GM21390 (cell line): ENCODE measurements around the gene PRAMEF5.
"Not testable (repeated sequence)": the region's sequence is repeated elsewhere in the genome, so short reads cannot be mapped to it uniquely, and the experiment has no call there.

Experiments
- ATAC-seq: cut with Tn5 transposase; IDR thresholded peaks from one replicate; pipeline ENCODE4 v1.9.1; 2021; ENCODE audit not compliant: unreplicated experiment

The PRAMEF5 gene

GRCh38 chr1:13253898-13254297 lies at the start of gene PRAMEF5:
Gene PRAMEF5 (plus strand): TSS chr1:13254198. CDS start chr1:13259269, 5,071 bp downstream.
- not testable (repeated sequence) for ATAC-seq

DNA sequence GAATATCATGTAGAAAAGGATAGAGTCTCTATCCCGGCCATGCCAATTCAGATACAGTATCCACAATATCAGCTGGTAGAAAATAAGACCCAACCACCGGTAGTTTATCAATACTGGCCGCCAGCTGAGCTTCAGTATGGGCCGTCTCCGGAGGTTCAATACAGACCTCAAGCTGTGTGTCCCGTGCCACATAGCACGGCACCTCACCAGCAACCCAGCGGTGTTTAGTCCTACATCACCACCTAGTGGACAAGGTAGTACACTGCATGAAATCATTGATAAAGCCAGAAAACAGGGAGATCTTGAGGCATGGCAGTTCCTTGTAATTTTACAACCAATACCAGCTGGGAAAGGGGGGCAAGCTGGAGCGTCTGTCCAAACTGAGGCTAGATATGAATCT lies 45.3 kb upstream of the PRAMEF5 start:
- not testable (repeated sequence) for ATAC-seq

DNA sequence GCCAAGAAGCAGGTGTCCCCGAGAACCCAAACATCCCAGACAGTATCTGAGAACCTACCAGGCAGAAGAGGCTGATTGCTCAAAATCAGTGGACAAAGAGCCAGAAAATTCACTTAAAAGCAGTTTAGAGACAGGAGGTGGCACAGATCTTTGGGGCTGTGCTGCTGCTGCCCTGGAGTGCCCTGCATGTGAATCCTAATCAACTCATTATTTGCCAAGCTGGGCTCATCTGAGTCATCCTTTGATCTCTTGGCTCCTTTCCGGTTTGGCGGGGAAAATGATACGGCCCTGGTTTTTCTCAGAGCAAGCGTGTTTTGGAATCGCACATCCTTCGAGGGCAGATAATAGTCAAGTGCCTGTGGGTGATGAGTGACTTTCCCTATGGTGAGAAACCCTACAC lies 37.4 kb upstream of the PRAMEF5 start:
- not testable (repeated sequence) for ATAC-seq

DNA sequence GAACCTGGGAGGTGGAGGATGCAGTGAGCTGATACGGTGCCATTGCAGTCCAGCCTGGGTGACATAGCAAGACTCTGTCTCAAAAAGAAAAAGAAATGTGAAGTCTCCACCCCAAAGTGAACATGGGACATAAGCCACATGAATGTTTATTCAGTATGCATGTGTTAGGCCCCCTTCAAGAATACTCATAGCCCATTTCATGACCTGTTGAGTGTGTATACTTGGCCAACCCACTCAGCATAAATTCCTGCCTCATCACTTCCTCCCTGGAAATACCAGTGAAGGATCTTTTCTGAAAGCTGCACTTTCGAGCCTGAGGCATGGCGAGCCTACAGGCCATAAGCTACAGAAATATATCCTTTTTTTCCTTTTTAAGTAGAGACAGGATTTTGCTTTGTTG lies 34.8 kb upstream of the PRAMEF5 start:
- ATAC-seq: not testable (repeated sequence)

DNA sequence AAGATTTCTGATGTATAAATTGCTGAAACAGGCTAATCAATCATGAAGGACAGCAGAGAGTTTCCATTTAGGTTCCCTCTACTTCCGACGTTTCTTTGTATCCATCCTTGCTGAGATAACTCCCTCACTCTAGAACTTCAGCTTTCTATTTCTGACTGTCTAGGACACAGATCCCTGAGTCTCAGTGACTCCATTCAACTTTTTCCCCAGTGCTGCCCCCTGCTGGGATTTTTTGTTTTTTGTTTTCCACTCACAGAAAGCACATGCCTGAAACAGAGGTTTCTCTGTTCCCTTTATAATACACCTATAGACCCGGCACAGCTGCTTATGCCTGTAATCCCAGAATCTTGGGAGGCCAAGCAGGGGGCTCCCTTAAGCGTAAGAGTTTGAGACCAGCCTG lies 31.2 kb upstream of the PRAMEF5 start:
- not testable (repeated sequence) for ATAC-seq

DNA sequence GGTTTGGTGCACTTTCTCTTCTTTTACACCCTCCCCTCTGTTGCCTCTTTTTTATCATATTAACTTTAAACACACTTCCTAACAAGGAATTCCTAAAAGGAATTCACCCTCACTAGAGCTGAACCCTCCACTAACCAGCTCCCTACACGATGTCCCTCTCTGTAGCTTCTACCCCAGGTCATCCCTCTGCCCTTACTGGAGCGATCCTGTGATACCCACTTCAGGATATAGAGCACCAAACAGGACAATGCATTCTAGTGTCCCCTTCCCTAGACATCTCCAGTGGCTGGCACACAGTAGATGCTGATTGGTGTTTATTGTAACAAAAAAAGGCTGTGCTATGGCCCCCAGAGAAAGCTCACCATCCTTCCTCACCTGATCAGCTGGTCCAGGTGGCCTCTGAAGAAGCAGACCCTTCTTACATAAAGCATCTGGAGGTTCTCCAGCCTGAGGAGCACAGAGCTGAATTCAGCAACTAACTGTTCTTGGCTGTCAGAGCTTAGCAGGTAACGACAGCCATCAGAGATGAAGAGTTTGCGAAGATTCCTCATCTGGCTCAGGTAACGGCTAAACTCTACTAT lies 29.4 kb upstream of the PRAMEF5 start:
- no peak for ATAC-seq

- not testable (repeated sequence) for ATAC-seq
Measured at GRCh38 chr1:13225675-13226204, 28.3 kb upstream of the PRAMEF5 start, which contains the start of gene PRAMEF18. Gene PRAMEF18 (minus strand): TSS chr1:13226154. CDS start chr1:13226106, 48 bp downstream.

- ATAC-seq: not testable (repeated sequence)
Measured at GRCh38 chr1:13227271-13228055, 26.5 kb upstream of the PRAMEF5 start.

GRCh38 chr1:13228343-13228781 lies 25.6 kb upstream of the PRAMEF5 start:
- ATAC-seq: no peak

DNA sequence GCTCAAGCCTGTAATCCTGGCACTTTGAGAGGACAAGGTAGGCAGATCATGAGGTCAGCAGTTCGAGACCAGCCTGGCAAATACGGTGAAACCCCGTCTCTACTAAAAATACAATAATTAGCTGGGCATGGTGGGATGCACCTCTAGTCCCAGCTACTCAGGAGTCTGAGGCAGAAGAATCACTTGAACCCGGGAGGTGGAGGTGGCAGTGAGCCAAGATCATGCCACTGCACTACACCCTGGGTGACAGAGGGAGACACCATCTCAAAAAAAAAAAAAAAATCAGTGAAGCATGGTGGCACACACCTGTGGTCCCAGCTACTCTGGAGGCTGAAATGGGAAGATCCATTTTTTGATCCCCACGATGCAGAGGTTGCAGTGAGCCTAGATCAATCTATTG lies 23.9 kb upstream of the PRAMEF5 start:
- not testable (repeated sequence) for ATAC-seq

- not testable (repeated sequence) for ATAC-seq
Measured at GRCh38 chr1:13230601-13231000, 23.4 kb upstream of the PRAMEF5 start.

DNA sequence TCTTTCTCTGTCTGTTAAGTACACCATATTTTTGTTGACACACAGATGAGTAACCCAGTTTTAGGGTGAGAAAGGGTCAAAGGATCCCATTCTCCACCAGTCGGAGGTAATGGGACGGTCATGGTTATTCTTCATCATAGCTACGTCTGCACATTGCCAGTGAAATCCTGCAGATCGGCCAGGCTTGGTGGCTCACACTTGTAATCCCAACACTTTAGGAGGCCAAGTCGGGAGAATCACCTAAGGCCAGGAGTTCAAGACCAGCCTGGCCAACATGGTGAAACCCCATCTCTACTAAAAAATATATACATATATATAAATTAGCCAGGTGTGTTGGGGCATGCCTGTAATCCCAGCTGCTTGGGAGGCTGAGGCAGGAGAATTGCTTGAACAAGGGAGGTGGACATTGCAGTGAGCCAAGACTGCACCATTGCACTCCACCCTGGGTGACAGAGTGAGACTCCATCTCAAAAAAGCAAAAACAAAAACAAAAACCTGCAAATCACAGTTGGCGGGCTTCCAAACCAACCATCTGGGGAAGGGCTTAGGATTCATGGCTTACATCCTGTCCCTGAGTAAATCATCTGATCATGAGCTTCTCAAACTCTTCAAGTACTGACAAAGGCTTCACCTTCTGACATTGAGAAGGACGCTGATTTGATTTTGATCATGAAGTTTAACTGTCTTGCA lies 22.8 kb upstream of the PRAMEF5 start:
- ATAC-seq: not testable (repeated sequence)

GRCh38 chr1:13232056-13232455 lies 21.9 kb upstream of the PRAMEF5 start:
- ATAC-seq: not testable (repeated sequence)

DNA sequence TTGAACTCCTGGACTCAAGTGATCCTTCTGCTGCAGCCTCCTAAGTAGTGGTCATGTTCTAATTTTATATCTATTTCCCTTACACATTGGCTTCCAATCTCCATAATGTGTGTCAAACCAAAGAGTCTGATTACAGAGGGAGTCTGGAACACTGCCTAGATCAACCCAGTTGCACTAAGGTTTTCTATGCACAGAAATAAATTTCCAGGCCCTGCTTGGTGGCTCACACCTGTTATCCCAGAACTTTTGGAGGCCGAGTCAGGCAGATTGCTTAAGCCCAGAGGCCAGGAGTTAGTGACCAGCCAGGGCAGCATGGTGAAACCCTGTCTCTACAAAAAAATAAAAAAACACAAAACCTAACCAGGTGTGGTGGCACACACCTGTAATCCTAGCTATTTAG lies 19.9 kb upstream of the PRAMEF5 start:
- ATAC-seq: not testable (repeated sequence)

- not testable (repeated sequence) for ATAC-seq
Measured at GRCh38 chr1:13237572-13237971, 16.4 kb upstream of the PRAMEF5 start.

DNA sequence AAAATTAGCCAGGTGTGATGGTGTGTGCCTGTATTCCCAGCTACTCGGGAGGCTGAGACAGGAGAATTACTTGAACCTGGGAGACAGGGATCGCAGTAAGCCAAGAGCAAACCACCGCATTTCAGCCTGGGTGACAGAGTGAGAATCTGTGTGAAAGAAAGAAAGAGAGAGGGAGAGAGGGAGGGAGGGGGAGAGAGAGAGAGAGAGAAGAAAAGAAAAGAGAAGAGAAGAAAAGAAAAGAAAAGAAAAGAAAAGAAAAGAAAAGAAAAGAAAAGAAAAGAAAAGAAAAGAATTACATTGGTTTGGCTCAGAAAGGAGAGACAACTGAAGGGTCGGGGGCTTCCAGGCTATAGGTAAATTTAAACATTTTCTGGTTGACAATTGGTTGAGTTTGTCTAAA lies 14.4 kb upstream of the PRAMEF5 start:
- ATAC-seq: not testable (repeated sequence)

GRCh38 chr1:13243536-13244263 lies 10.3 kb upstream of the PRAMEF5 start:
- ATAC-seq: not testable (repeated sequence)

DNA sequence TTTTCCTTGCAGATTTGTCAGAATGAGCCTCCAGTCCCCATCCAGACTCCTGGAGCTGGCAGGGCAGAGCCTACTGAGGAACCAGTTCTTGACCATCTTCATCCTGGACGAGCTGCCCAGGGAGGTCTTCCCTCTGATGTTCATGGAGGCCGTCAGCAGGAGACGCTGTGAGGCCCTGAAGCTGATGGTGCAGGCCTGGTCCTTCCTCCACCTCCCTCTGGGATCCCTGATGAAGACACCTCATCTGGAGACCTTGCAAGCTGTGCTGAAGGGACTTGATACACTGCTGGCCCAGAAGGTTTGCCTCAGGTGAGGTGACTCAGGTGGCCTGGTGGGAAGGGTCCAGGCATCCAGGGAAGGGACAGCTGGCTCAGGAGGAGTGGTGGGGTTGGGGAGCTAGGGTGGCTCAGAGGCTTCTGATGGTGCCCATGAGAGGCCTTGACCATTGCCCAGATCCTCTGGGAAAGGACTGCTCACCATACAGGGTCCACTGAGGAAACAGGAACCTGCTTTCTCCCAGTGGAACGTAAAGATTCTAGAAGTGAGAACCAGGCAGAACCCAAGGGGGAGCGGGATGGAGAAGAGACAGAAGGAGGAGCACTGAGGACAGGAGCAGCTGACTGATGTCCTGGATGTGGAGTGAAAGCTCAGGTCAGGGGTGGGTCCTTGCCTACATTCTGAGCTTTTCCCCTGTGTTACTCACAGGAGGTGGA lies 8.0 kb upstream of the PRAMEF5 start:
- ATAC-seq: not testable (repeated sequence)

DNA sequence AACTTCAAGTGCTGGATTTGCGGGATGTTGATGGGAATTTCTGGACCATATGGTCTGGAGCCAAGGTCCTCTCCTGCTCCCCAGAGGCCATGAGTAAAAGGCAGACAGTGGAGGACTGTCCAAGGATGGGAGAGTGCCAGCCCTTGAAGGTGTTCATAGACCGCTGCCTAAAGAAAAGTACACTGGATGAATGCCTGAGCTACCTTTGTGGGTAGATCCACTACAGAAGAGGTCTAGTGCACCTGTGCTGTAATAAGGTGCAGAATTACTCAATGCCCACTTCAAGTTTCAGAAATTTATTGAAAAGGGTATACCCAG lies 7.5 kb upstream of the PRAMEF5 start:
- ATAC-seq: not testable (repeated sequence)

DNA sequence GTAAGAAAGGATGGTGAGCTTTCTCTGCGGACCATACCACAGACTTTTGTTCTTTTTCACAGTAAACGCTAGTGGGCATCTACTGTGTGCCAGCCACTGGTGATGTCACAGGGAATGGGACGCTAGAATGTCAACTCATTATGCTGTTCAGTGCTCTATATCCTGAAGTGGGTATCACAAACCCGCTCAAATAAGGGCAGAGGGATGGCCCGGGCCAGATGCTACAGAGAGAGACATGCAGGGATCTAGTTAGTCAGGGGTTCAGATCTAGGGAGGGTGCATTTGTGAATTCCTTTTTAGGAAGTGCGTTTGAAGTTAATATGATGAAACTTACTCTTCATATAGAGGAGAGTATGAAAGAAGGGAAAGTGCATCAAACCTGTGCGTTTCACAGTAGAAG lies 6.9 kb upstream of the PRAMEF5 start:
- not testable (repeated sequence) for ATAC-seq
